Activated CD4-positive, alpha-beta memory T cell treated with anti-CD3 and anti-CD28 coated beads for 36 hours (primary cell): Measurements from ENCODE around the gene LMO4. TPM values are rescaled to one million over a fixed set of nuclear protein-coding genes. Genes with fewer than 3 reads are reported as not detected.

ENCODE experiments used
- CTCF ChIA-PET: fragments of 350-600 bp; sonication (Branson Sonifier 250); formaldehyde crosslinking; loops from one replicate; lab custom pipeline; 2021; ENCODE audit warnings: antibody characterized with exemption, inconsistent platforms; lab: Charles Lee
- POLR2A ChIA-PET: fragments of 350-600 bp; sonication (Branson Sonifier 250); formaldehyde crosslinking; loops from one replicate; lab custom pipeline; 2021; ENCODE audit warnings: antibody characterized with exemption; lab: Charles Lee
- DNase-seq: peaks from one replicate; pipeline ENCODE4 v3.0.0-alpha.2; 2020
- H3K27ac Mint-ChIP-seq: one replicate; pipeline ENCODE4 v1.8.0; 2021; ENCODE audit warnings: mixed read lengths
- H3K27me3 Mint-ChIP-seq: one replicate; pipeline ENCODE4 v1.8.0; 2021; ENCODE audit warnings: mixed read lengths
- H3K36me3 Mint-ChIP-seq: one replicate; pipeline ENCODE4 v1.8.0; 2021; ENCODE audit warnings: mixed read lengths
- H3K4me1 Mint-ChIP-seq: one replicate; pipeline ENCODE4 v1.8.0; 2021; ENCODE audit warnings: low read depth, mixed read lengths
- H3K4me3 Mint-ChIP-seq: one replicate; pipeline ENCODE4 v1.8.0; 2021; ENCODE audit warnings: mild to moderate bottlenecking, mixed read lengths
- H3K9me3 Mint-ChIP-seq: one replicate; pipeline ENCODE4 v1.8.0; 2021; ENCODE audit warnings: mixed read lengths
- intact Hi-C: fragments of 100-400 bp; cut with micrococcal nuclease; formaldehyde crosslinking; loops from one replicate; pipeline ENCODE4 v1.15.1; 2023
- total RNA-seq, 2 experiments: library from RNA; stranded (reverse); gene quantifications; one replicate each; pipeline ENCODE4 v1.2.3, GENCODE V29; 2021

LMO4 gene, protein sequence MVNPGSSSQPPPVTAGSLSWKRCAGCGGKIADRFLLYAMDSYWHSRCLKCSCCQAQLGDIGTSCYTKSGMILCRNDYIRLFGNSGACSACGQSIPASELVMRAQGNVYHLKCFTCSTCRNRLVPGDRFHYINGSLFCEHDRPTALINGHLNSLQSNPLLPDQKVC
- total RNA-seq = 10 to 100 TPM; 23.0 to 24.1 TPM

DNA sequence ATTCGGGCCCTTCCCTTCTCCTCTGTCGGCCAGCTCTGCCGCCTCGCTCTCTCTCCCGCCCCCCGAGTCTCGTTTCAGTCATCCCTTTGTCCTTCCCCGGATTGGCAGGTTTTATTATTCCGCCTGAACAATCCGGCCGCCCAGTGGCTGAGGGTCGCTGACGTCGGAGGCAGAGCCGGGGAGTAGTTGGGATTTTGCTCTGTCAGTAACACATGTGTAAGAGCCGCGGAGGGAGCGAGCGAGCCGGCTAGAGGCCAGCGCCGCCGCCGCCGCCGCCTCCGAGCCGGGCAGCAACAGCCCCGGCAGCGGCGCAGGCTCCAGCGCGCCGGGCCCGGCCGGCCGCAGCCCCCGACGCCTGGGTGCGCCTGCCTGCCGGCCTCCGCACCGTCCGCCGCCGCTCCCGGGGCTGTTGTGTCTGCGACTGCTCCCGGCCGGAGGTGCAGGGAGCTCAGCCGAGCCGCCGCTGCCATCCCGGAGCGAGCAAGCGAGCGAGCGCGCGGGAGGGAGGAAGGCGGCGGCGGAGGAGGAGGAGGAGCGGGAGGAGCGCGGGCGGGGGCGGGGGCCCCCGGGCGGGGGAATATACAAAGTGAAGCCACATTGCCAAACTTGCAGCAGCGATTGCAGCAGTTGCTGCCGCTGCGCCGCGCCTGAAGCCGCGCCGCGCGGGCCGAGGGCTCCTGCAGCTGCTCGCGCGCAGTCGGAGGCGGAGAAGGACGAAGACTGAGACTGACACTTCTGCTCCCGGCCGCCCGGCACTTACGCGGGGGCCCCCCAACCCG lies at the start of gene LMO4:
Gene LMO4 (plus strand): TSS at position 609 of the 779 bp plus-strand sequence. CDS start 3,136 bp downstream, outside the sequence.
- peak; percentile 93 for DNase-seq
- ChIA-PET POLR2A (interaction anchor here (1.0 to 1.5 kb wide), 5 partner anchors 11 to 122 kb away, joined by 3 to 5 read pairs (median 3); no protein-coding TSS in a partner anchor), CTCF (interaction anchor here (0.6 to 4.0 kb wide), 2 partner anchors 78 to 625 kb away, joined by 3 to 42 read pairs; no protein-coding TSS in a partner anchor)
- Mint-ChIP-seq H3K27ac (peak within 1 kb of the TSS; percentile 85), H3K9me3 (no peaks in the 10 kb centered on the region), H3K4me3 (peak within 1 kb of the TSS; percentile 89), H3K4me1 (peaks cover 33% of the 10 kb centered on the region), H3K27me3 (peaks cover 8% of the 10 kb centered on the region), H3K36me3 (peaks cover 12% of the 10 kb centered on the region)
- intact Hi-C loops = loop anchor here (1.0 to 5.0 kb wide), 5 partner anchors 121 to 1356 kb away; partner anchors contain the start of genes HS2ST1, PKN2 and SELENOF

DNA sequence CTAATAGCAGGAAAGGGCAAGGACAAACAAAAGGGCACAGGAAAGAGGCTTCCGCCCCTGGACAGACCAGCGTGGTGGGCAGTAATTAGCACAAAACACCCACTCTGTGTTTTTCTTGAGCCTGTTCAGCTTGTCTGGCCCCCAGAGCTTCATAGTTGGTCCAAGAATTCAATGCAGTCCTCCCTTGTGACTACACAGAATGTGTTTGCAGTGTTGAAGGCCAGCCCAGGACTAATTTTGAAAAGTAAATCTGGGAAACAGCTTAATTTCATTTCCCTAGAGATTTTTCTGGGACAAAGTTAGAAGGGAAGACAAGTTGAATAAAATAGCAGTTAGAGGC lies 49.2 kb upstream of the LMO4 start:
- ChIA-PET CTCF (interaction anchor here (1.0 kb wide), 1 partner anchor 13 kb away, joined by 3 read pairs; no protein-coding TSS in a partner anchor), POLR2A (no interaction called here)
- Mint-ChIP-seq H3K27ac (no peak overlapping the region), H3K36me3 (no peaks in the 10 kb centered on the region), H3K4me1 (no peaks in the 10 kb centered on the region), H3K9me3 (no peaks in the 10 kb centered on the region), H3K27me3 (peaks cover 7% of the 10 kb centered on the region), H3K4me3 (no peak overlapping the region)
- intact Hi-C loops = no loop called here
- no peak for DNase-seq

DNA sequence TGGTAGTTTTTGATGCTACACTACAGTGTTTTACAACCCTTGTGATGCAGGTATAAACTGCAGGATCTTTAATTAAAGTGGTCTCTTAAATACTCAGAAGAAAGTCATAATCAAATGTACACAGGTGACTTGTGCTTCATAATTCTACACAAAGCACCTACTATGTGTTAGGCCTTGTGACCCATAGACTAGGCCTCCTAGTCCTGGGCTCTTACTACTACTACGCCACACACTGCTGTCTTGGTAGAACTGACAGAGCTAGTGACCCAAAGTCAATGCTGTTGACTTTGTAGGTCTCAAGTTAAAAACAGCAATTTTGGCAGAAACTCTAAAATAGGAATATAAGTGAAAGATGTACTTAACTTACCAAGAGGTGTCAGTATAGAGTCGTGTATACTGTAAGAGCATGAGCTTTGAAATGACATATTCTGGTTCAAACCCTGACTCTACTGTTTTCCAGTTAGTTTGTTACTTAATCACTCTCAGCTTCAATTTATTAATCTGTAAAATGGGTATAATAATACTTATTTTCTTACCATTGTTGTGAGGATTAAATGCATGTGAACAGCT lies 48.6 kb upstream of the LMO4 start:
- Mint-ChIP-seq H3K36me3 (no peaks in the 10 kb centered on the region), H3K4me1 (no peaks in the 10 kb centered on the region), H3K27ac (no peak overlapping the region), H3K9me3 (no peaks in the 10 kb centered on the region), H3K4me3 (no peak overlapping the region), H3K27me3 (peaks cover 3% of the 10 kb centered on the region)
- no peak for DNase-seq
- CTCF ChIA-PET = interaction anchor here (1.0 to 1.2 kb wide), 2 partner anchors 12 to 13 kb away, joined by 3 read pairs; no protein-coding TSS in a partner anchor
- intact Hi-C loops = loop anchor here (10.0 kb wide), 1 partner anchor 125 kb away; no protein-coding TSS in a partner anchor
- POLR2A ChIA-PET = no interaction called here

DNA sequence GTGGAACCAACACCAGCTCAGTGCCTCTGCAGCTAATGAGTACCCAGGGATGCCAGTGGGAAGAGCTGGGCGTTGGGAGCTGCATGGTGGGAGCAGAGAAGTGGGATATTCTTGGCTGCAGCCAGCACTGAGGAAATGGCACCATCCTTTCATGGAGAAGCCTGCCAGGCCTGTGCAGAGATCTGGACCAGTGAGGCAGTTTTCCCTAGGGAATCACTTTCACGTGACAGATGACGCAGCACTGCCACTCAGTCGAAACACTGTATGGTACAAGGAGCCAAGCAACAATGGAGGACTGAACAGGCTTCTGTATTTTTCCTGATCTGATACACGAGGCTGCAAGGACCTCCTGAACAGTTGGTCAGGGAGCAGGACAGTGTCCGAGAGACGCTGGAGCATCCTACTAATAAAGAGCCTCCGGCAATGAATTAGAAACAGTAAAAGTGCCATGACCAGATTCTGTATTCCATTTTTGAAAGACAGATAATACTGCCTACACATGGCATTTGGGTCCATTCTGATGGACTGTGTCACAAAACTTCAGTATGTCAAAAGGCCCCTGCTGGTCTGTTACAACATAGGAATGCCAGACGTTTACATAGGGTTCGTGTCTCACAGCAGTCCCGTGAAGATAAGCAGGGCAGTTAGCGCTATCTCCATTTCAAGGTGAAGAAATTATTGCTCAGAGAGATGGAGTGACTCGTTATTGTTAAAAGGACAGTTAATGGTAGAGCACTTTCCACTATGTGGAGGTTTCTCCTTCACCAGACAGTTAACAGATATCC lies 44.0 kb upstream of the LMO4 start:
- no peak overlapping the region for H3K4me3 Mint-ChIP-seq
- H3K4me1 Mint-ChIP-seq = no peaks in the 10 kb centered on the region
- POLR2A ChIA-PET = no interaction called here
- H3K27me3 Mint-ChIP-seq = peaks cover 3% of the 10 kb centered on the region
- no peaks in the 10 kb centered on the region for H3K36me3 Mint-ChIP-seq
- H3K27ac Mint-ChIP-seq = no peak overlapping the region
- CTCF ChIA-PET = interaction anchor here (0.9 kb wide), 1 partner anchor 669 kb away, joined by 4 read pairs; no protein-coding TSS in a partner anchor
- intact Hi-C loops = loop anchor here (10.0 kb wide), 1 partner anchor 130 kb away; no protein-coding TSS in a partner anchor
- no peaks in the 10 kb centered on the region for H3K9me3 Mint-ChIP-seq
- no peak for DNase-seq

DNA sequence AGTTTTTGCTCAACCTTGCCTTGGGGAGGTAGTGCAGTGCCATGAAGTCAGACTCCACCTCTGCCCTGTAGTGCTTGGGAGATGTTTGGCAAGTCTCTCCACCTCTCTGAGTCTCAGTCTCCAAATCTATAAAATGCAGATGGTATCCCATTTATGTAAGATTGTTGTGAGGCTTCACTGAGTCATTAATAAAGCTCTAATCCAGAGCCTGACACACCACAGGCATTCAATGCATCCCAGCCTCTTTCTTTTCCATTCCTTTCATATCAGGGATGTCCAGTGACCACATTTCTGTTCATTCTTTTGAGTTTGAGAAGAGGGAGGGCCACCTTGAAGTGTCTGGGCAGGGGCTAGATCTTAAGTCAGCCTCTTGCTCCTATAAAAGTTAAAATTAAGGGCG lies 37.6 kb upstream of the LMO4 start:
- Mint-ChIP-seq H3K4me3 (no peak overlapping the region), H3K4me1 (no peaks in the 10 kb centered on the region), H3K27me3 (peaks cover 9% of the 10 kb centered on the region), H3K36me3 (no peaks in the 10 kb centered on the region), H3K27ac (no peak overlapping the region), H3K9me3 (no peaks in the 10 kb centered on the region)
- intact Hi-C loops = loop anchor here (5.0 to 10.0 kb wide), 2 partner anchors 159 to 764 kb away; no protein-coding TSS in a partner anchor
- no peak for DNase-seq
- ChIA-PET POLR2A (no interaction called here), CTCF (interaction anchor here (1.8 kb wide), 1 partner anchor 662 kb away, joined by 4 read pairs; no protein-coding TSS in a partner anchor)

DNA sequence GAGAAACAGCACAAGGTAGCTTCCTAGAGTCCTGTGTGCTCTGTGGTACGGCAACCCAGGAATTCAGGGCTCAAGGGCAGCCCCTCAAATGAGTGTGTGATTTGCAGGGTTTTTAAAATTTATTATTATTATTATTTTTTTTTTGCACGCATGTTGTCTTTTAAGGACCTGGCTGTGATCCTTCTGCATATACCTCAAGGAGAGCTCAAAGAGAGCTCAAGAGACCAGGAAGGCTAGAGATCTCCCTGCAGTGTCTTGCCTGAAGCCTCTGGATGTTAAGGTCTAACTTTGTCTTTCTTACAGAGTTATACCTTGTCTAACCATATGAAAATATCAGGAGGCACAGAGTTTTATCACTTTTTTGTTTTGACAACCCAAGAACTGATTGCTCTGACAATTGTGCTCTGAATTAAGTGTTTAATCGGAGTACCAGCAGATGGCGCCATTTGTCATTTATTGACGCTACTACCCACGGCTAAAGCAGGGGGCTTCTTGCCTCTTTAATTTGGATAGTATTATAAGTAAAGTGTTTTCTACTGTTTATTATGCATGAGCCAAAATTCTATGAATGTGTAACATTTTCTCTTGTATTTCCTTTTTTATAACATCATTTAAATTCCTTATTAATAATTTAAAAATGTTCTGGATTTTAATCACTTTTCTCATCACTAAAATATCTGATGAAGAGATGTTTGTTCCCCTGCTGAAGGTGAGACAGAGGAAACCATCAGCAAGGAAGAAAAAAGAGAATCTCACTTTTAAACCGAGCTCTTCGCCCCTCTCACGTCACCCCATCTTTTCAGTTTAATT lies 35.8 kb upstream of the LMO4 start:
- no peaks in the 10 kb centered on the region for H3K9me3 Mint-ChIP-seq
- no peak overlapping the region for H3K27ac Mint-ChIP-seq
- POLR2A ChIA-PET = no interaction called here
- peaks cover 9% of the 10 kb centered on the region for H3K27me3 Mint-ChIP-seq
- H3K4me3 Mint-ChIP-seq = no peak overlapping the region
- H3K36me3 Mint-ChIP-seq = no peaks in the 10 kb centered on the region
- CTCF ChIA-PET = interaction anchor here (0.5 to 4.3 kb wide), 23 partner anchors 11 to 1302 kb away, joined by 3 to 56 read pairs (median 3); no protein-coding TSS in a partner anchor
- no peaks in the 10 kb centered on the region for H3K4me1 Mint-ChIP-seq
- intact Hi-C loops = loop anchor here (1.0 to 10.0 kb wide), 3 partner anchors 161 to 762 kb away; no protein-coding TSS in a partner anchor
- peak; percentile 59 for DNase-seq

DNA sequence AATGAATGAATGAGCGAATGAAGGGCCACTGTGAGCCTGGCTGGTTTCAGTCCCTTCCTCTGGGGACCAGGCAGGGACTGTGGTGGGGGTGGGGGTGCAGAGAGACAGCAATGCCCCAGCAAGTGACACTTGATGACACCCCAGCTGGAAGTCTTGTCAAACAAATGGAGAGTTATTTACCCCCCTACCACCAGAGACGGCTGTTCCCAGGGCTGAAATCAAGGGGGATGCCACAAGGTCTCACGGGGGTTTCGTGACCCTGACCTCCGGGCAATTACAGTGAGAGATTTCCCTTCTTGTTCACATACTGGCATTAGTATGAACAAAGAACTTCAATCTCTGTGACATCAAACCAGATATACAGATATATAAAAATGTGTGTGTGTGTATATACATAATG lies 34.0 kb upstream of the LMO4 start:
- Mint-ChIP-seq H3K27ac (no peak overlapping the region), H3K4me3 (no peak overlapping the region), H3K36me3 (no peaks in the 10 kb centered on the region), H3K27me3 (peaks cover 6% of the 10 kb centered on the region), H3K9me3 (no peaks in the 10 kb centered on the region), H3K4me1 (no peaks in the 10 kb centered on the region)
- intact Hi-C loops = loop anchor here (5.0 to 10.0 kb wide), 2 partner anchors 162 to 760 kb away; no protein-coding TSS in a partner anchor
- CTCF ChIA-PET = interaction anchor here (0.6 to 4.3 kb wide), 6 partner anchors 67 to 751 kb away, joined by 3 to 56 read pairs (median 3); no protein-coding TSS in a partner anchor
- DNase-seq = no peak
- POLR2A ChIA-PET = no interaction called here

DNA sequence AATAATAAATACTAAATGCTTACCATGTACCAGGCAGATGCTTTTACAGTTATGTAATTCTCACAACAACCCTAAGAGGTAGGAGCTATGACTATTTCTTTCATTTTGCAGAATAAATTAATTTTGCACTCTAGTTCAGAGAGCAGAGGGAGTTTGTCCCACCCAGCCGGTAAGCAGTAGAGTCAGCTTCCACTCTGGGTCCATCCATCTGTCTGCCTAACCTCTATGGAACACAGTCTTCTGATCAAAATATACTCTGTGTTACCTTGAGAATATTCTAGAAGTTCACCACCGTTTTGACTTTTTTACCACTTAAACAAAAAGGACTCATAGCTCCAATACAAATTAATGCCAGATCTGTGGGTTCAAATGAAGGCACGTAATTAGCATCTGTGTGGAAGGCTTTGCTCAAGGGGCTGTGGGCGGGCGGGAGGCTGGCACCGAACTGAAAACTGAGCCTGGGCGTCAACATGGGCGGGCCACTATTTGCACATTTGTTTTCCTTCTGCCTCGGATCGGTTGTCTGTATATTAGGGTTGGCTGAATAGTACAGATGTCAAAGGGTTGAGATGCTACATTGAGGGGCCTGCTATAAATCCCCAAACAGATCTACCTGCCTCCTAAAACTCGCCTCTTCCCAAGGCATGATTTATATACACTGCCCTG lies 33.1 kb upstream of the LMO4 start:
- Mint-ChIP-seq H3K9me3 (no peaks in the 10 kb centered on the region), H3K27me3 (peaks cover 5% of the 10 kb centered on the region), H3K4me1 (no peaks in the 10 kb centered on the region), H3K4me3 (no peak overlapping the region), H3K36me3 (no peaks in the 10 kb centered on the region), H3K27ac (no peak overlapping the region)
- intact Hi-C loops = loop anchor here (10.0 kb wide), 1 partner anchor 759 kb away; no protein-coding TSS in a partner anchor
- ChIA-PET CTCF (interaction anchor here (0.7 to 4.3 kb wide), 3 partner anchors 31 to 658 kb away, joined by 3 to 56 read pairs (median 3); no protein-coding TSS in a partner anchor), POLR2A (no interaction called here)
- DNase-seq = no peak

DNA sequence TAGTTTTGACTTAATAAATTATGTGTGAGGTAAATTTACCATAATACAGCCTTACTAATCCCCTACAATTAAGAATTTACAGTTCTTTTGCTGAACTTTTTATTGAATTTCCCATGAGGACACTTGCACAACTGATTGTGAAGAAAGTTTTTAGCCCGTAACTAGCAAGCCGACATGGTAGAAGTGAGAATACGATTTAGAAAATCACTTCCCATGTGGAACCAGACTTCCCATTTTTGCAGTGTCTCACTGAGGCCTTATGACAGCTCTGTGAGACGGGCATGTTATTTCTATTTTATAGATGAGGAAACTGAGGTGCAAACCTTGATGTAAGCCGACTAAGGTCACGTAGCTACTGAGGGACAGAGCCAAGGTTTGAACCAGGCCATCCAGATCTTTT lies 32.5 kb upstream of the LMO4 start:
- no peaks in the 10 kb centered on the region for H3K36me3 Mint-ChIP-seq
- no peak for DNase-seq
- no peak overlapping the region for H3K4me3 Mint-ChIP-seq
- POLR2A ChIA-PET = no interaction called here
- H3K9me3 Mint-ChIP-seq = no peaks in the 10 kb centered on the region
- CTCF ChIA-PET = interaction anchor here (4.3 kb wide), 1 partner anchor 657 kb away, joined by 56 read pairs; no protein-coding TSS in a partner anchor
- intact Hi-C loops = loop anchor here (10.0 kb wide), 1 partner anchor 759 kb away; no protein-coding TSS in a partner anchor
- H3K4me1 Mint-ChIP-seq = no peaks in the 10 kb centered on the region
- H3K27me3 Mint-ChIP-seq = peaks cover 3% of the 10 kb centered on the region
- no peak overlapping the region for H3K27ac Mint-ChIP-seq

DNA sequence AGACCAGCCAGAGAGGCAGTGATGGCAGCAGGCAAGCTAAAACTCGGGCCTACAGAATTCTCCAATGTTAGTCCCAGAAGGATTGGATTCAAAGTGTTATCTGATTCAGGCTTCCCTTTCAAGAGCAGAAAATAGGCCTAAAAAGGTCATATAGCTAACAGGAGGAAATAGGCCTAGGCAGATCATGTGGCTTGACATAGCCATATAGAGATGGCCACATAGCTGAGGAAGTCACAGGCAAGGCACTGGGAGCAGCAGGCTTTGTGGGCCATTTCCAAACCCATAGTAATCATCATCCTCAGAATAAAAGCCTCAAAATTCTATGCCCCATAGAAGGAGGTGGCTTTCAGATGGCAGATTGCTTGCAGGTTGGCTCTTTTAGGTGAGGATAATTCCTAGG lies 29.0 kb upstream of the LMO4 start:
- ChIA-PET CTCF (interaction anchor here (1.2 kb wide), 1 partner anchor 654 kb away, joined by 5 read pairs; no protein-coding TSS in a partner anchor), POLR2A (no interaction called here)
- Mint-ChIP-seq H3K9me3 (no peaks in the 10 kb centered on the region), H3K4me1 (no peaks in the 10 kb centered on the region), H3K4me3 (no peak overlapping the region), H3K36me3 (no peaks in the 10 kb centered on the region), H3K27me3 (no peaks in the 10 kb centered on the region), H3K27ac (no peak overlapping the region)
- intact Hi-C loops = loop anchor here (10.0 kb wide), 1 partner anchor 755 kb away; no protein-coding TSS in a partner anchor
- DNase-seq = no peak
